ENCODE measurements around the gene TLE2.

- TF ChIP-seq CTCF (conservative IDR thresholded peaks at IDR 0.05; ENCODE audit: low read length) (no peak), EZH2phosphoT487 (IDR thresholded peaks at IDR 0.05; ENCODE audit: borderline replicate concordance, low read depth, low read length) (no peak)
Measured at GRCh38 chr19:3003046-3003445, 26.0 kb downstream of the TLE2 start.
